ENCODE data around the gene STOML1.

DNA sequence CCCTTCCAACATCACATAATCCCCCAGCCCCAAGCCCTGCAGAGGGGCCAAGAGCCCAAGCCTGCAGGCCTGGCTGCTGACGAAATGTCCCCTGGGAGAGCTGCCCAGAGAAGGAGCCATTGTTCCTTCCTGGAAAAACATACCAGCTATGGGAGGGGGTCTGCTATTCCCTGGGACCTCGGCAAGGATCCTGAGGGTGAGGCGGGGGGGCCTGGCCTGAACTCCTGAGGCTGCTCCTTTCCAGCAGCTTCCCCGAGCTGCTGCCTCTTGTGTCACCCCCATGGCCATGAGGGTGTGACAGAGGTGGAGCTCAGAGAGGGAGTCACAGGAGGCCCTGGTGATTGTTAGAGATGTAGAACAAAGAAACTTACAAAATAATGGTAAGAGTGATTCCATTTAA is 53.0 kb downstream of the STOML1 start:
- no peak for TF ChIP-seq CTCF (IDR thresholded peaks at IDR 0.05)
- no peak for TF ChIP-seq POLR2A (IDR thresholded peaks at IDR 0.05)
